ENCODE measurements around the gene TRMT1L. TPM values are rescaled to one million over a fixed set of nuclear protein-coding genes. Genes with fewer than 3 reads are reported as not detected.

The TRMT1L gene
- total and polyA plus RNA-seq, 7 donors, result 5.4 to 18.6 (median 9.5) TPM

DNA sequence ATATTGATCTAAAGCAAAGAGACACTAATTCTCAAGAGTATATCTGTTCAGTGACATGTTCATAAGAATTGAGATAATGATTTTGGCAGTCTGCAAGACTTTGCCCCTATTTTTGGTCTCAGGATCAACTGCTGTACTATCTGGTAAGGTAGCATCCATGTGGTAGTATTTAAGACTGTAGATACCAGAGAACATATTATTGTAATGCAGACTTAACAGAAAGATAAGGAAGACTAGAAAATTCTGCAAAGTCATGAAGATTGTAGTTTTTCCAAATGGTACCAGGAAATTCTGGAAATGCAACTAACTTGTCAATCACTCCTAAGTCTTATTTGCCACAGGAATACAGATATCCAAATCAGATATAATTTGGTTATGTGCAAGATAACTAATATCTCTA lies 76.3 kb downstream of the TRMT1L start:
- Histone ChIP-seq H3K4me1 (no peaks in the 10 kb centered on the region), H3K4me3 (no peak overlapping the region), H3K9me3 (no peaks in the 10 kb centered on the region), H3K36me3 (no peaks in the 10 kb centered on the region), H3K27ac (no peak overlapping the region), H3K27me3 (no peaks in the 10 kb centered on the region)
- DNase-seq, result no peak
- intact Hi-C loops (cut with DNase I), result no loop called here
- TF ChIP-seq EP300 (IDR thresholded peaks at IDR 0.05) (no peak), POLR2AphosphoS5 (IDR thresholded peaks at IDR 0.05) (no peak), POLR2A (IDR thresholded peaks at IDR 0.05) (no peak)
- TF ChIP-seq, protein P1, sequence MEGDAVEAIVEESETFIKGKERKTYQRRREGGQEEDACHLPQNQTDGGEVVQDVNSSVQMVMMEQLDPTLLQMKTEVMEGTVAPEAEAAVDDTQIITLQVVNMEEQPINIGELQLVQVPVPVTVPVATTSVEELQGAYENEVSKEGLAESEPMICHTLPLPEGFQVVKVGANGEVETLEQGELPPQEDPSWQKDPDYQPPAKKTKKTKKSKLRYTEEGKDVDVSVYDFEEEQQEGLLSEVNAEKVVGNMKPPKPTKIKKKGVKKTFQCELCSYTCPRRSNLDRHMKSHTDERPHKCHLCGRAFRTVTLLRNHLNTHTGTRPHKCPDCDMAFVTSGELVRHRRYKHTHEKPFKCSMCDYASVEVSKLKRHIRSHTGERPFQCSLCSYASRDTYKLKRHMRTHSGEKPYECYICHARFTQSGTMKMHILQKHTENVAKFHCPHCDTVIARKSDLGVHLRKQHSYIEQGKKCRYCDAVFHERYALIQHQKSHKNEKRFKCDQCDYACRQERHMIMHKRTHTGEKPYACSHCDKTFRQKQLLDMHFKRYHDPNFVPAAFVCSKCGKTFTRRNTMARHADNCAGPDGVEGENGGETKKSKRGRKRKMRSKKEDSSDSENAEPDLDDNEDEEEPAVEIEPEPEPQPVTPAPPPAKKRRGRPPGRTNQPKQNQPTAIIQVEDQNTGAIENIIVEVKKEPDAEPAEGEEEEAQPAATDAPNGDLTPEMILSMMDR (IDR thresholded peaks at IDR 0.05), result no peak

DNA sequence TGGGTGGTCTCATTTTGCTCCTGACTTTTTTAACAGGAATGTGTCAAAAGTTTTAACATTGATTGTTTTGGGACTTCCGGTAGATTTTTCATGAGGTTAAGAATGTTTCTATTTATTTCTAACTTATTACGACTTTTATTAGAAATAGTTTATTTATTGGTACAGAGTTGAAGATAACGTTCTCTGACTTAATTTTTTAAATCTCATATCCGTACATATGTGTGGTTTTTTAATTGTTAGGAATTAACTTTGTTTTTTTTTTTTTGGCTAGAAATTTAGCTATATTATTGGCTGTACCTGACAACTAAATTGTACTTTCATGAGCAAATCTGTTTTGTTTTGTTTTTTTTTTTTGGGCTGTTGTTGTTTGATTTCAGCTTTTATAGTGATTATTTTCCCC lies 79.4 kb downstream of the TRMT1L start:
- intact Hi-C loops (cut with DNase I), result no loop called here
- H3K27me3 ChIP-seq, result no peaks in the 10 kb centered on the region
- H3K4me1 ChIP-seq, result peaks cover 0 to 10% (median 3%) of the 10 kb centered on the region in 4 donors
- H3K27ac ChIP-seq, result no peak overlapping the region
- no peak overlapping the region for H3K4me3 ChIP-seq
- no peaks in the 10 kb centered on the region for H3K9me3 ChIP-seq
- TF ChIP-seq, protein P1 (IDR thresholded peaks at IDR 0.05), result no peak
- WGBS, 2 donors, result 89% methylated on average over 4 of the region's 4 CpGs
- no peak for DNase-seq
- no peaks in the 10 kb centered on the region for H3K36me3 ChIP-seq

DNA sequence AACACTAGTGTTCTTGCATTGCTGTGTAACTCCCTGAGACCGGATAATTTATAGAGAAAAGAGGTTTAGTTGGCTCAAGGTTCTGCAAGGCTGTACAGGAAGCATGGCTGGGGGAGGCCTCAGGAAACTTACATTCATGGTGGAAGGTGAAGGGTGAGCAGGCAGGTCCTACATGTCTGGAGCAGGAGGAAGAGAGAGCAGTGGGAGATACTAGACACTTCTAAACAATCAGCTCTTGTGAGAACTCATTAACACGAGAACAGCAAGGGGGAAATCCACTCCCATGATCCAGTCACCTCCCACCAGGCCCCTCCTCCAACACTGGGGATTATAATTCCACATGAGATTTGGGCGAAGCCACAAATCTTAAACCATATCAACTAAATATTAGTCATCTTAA lies 81.3 kb downstream of the TRMT1L start:
- TF ChIP-seq POLR2A (IDR thresholded peaks at IDR 0.05) (no peak), POLR2AphosphoS5 (IDR thresholded peaks at IDR 0.05) (no peak), EP300 (IDR thresholded peaks at IDR 0.05) (no peak)
- TF ChIP-seq, protein P1 (IDR thresholded peaks at IDR 0.05), result no peak
- Histone ChIP-seq H3K27me3 (no peaks in the 10 kb centered on the region), H3K27ac (no peak overlapping the region), H3K4me3 (no peak overlapping the region), H3K9me3 (no peaks in the 10 kb centered on the region), H3K4me1 (peaks cover 0 to 10% (median 3%) of the 10 kb centered on the region in 4 donors), H3K36me3 (no peaks in the 10 kb centered on the region)
- WGBS, 2 donors, result 86 to 88% methylated on average over 3 of the region's 3 CpGs
- intact Hi-C loops (cut with DNase I), result no loop called here
- no peak for DNase-seq

DNA sequence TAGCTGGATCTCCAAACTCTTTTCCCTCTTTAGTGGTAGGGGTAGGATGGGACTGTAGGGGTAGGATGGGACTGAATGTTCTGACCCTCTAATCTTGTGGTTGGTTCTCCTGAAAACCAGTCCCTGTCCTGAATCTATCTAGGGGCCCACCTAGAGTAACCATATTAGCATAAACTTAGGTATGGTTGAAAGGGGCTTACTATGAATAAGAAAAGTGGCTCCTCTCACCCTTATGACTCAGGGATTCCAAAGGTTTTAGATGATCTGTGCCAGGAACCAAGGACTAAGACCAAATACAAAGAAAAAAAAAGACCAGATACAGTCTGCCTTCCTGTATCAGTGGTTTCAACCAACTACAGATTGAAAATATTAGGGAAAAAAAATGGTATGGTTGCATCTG lies 82.4 kb downstream of the TRMT1L start:
- intact Hi-C loops (cut with DNase I), result no loop called here
- Histone ChIP-seq H3K36me3 (no peaks in the 10 kb centered on the region), H3K4me1 (peaks cover 0 to 10% (median 5%) of the 10 kb centered on the region in 4 donors), H3K27me3 (no peaks in the 10 kb centered on the region), H3K4me3 (no peak overlapping the region), H3K27ac (no peak overlapping the region), H3K9me3 (no peaks in the 10 kb centered on the region)
- no peak for TF ChIP-seq POLR2AphosphoS5 (IDR thresholded peaks at IDR 0.05)
- no peak for TF ChIP-seq EP300 (IDR thresholded peaks at IDR 0.05)
- TF ChIP-seq, protein P1 (IDR thresholded peaks at IDR 0.05), result no peak
- TF ChIP-seq POLR2A (IDR thresholded peaks at IDR 0.05), result no peak
- DNase-seq, result no peak

DNA sequence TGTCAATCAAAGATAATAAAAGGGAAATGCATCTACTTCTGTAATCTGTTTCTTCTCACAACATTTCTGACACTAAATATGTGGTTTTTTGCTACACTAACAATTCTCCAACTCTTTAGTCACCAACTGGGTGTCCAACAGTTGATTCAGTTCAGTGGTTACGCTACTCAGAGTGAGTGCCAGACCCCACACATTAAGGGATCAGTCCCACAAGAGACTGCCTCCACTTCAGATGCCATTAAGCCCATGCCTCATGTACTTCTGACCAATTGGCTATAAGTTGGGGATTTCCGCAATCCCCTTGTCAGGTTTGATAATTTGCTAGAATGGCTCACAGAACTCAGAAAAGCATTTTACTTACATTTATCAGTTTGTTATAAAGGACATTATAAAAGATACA lies 83.0 kb downstream of the TRMT1L start:
- Histone ChIP-seq H3K4me3 (no peak overlapping the region), H3K27ac (no peak overlapping the region), H3K27me3 (no peaks in the 10 kb centered on the region), H3K36me3 (no peaks in the 10 kb centered on the region), H3K4me1 (peaks cover 0 to 10% (median 5%) of the 10 kb centered on the region in 4 donors), H3K9me3 (no peaks in the 10 kb centered on the region)
- 94 to 96% methylated on average over 2 of the region's 2 CpGs for WGBS, 2 donors
- TF ChIP-seq POLR2A (IDR thresholded peaks at IDR 0.05) (no peak), EP300 (IDR thresholded peaks at IDR 0.05) (no peak)
- no peak for DNase-seq
- intact Hi-C loops (cut with DNase I), result no loop called here

All from sigmoid colon (tissue), 7 donors.